SU-DHL-6 (cell line): ENCODE measurements around the gene NSMCE1.

ENCODE experiments used
- EZH2phosphoT487 ChIP-seq: fragments of 200-600 bp; sonication (generic), shearing (Covaris generic); conservative IDR thresholded peaks from 2 replicates; pipeline ENCODE4 v1.6.1; 2018; ENCODE audit warnings: mild to moderate bottlenecking, antibody characterized with exemption, low read length, moderate library complexity, mixed read lengths
- TF ChIP-seq, protein P1 (sequence below): fragments of 200-600 bp; sonication (generic); IDR thresholded peaks from one replicate; pipeline ENCODE4 v1.5.1; 2017; ENCODE audit warnings: antibody characterized with exemption, mild to moderate bottlenecking, low read length, moderate library complexity; ENCODE audit not compliant: insufficient read depth, poor library complexity, severe bottlenecking

DNA sequence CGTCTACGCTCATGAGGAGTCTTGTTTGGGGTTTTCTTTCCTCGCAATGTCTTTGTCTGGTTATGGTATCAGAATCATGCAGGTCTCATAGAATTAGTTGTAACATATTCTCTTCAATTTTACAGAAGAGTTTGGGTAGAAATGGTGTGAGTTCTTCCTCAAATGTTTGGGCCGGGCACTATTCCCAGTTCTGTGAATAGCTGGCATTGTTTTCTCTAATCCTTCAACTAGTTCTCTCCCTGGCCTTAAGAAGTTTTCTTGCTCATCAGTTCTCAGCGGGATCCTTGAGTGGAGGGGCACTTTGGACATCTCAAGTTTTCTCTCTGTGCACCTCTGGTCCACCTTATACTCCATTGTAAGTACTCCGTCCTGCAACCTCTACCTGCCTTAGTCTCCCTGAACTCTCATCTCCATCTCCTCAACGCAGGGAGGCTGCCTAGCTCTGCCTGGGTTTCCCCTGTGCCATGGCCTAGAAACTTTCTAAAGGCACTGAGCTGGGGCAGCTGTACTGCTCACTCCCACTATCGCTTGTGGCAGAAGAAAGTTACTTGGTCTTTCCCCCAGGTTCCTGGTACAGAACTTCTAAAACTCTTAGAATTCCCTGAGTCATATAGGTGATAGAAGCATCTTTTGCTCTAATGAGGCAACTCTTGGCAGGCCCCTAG lies 16.9 kb downstream of the NSMCE1 start:
- TF ChIP-seq, protein P1, sequence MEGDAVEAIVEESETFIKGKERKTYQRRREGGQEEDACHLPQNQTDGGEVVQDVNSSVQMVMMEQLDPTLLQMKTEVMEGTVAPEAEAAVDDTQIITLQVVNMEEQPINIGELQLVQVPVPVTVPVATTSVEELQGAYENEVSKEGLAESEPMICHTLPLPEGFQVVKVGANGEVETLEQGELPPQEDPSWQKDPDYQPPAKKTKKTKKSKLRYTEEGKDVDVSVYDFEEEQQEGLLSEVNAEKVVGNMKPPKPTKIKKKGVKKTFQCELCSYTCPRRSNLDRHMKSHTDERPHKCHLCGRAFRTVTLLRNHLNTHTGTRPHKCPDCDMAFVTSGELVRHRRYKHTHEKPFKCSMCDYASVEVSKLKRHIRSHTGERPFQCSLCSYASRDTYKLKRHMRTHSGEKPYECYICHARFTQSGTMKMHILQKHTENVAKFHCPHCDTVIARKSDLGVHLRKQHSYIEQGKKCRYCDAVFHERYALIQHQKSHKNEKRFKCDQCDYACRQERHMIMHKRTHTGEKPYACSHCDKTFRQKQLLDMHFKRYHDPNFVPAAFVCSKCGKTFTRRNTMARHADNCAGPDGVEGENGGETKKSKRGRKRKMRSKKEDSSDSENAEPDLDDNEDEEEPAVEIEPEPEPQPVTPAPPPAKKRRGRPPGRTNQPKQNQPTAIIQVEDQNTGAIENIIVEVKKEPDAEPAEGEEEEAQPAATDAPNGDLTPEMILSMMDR, result no peak
- TF ChIP-seq EZH2phosphoT487, result no peak
